Adipocyte (in vitro differentiated cells): Measurements from ENCODE around the gene CXorf38.
"Not testable (repeated sequence)": the region's sequence is repeated elsewhere in the genome, so short reads cannot be mapped to it uniquely, and the experiment has no call there.

Source experiments
- DNase-seq: peaks from one replicate; pipeline ENCODE4 v3.0.0-alpha.2; 2015; ENCODE audit warnings: low read depth
- H3K27me3 ChIP-seq: replicated peaks from 2 replicates; pipeline ENCODE4 v1.7.0; 2013; ENCODE audit warnings: mild to moderate bottlenecking, low read length, moderate library complexity; ENCODE audit not compliant: control insufficient read depth, insufficient read depth
- H3K36me3 ChIP-seq: 2 replicates; pipeline ENCODE4 v1.7.0; 2013; ENCODE audit warnings: low read length, mild to moderate bottlenecking, moderate library complexity; ENCODE audit not compliant: control insufficient read depth, insufficient read depth, severe bottlenecking
- H3K4me1 ChIP-seq: 2 replicates; pipeline ENCODE4 v1.7.0; 2013; ENCODE audit warnings: mild to moderate bottlenecking, low read length, moderate library complexity; ENCODE audit not compliant: control insufficient read depth, insufficient read depth
- H3K4me3 ChIP-seq: 2 replicates; pipeline ENCODE4 v1.7.0; 2013; ENCODE audit warnings: mild to moderate bottlenecking, low read length, moderate library complexity
- H3K9ac ChIP-seq: 2 replicates; pipeline ENCODE4 v1.7.0; 2013; ENCODE audit warnings: mild to moderate bottlenecking, low read length, moderate library complexity
- H3K9me3 ChIP-seq: 2 replicates; pipeline ENCODE4 v1.7.0; 2013; ENCODE audit warnings: mild to moderate bottlenecking, low read length, moderate library complexity; ENCODE audit not compliant: control insufficient read depth

The CXorf38 gene

GRCh38 chrX:40625294-40625693 is 22.1 kb downstream of the CXorf38 start:
- DNase-seq = no peak
- H3K4me3 ChIP-seq = no peak overlapping the region
- H3K27me3 ChIP-seq = peaks cover 21% of the 10 kb centered on the region
- H3K36me3 ChIP-seq = peaks cover 26% of the 10 kb centered on the region
- H3K4me1 ChIP-seq = peaks cover 10% of the 10 kb centered on the region
- no peaks in the 10 kb centered on the region for H3K9me3 ChIP-seq
- H3K9ac ChIP-seq = no peak overlapping the region

GRCh38 chrX:40623665-40624064 is 23.7 kb downstream of the CXorf38 start:
- Histone ChIP-seq H3K9ac (no peak overlapping the region), H3K9me3 (no peaks in the 10 kb centered on the region), H3K27me3 (peaks cover 21% of the 10 kb centered on the region), H3K4me1 (peaks cover 7% of the 10 kb centered on the region), H3K36me3 (peaks cover 12% of the 10 kb centered on the region), H3K4me3 (no peak overlapping the region)
- no peak for DNase-seq

DNA sequence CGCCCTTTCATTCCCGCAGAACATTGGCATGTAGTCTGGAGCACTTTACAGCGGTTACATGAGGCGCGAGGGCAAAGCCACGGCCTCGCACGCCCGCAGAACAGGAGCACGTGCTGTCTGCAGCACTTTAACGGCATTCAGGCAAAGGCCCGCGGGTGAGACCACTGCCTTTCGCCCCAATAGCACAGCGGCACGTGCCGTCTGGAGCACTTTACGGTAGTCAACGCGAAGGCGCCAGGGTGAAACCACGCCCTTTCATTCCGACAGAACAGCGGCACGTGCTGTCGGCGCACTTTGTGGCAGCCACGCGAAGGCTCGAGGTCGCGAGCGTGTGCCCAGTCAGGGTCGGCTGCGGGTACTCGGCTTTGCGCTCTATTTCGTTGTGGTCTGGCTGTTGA is 24.2 kb downstream of the CXorf38 start, which contains the start of gene MPC1L:
TSS of gene MPC1L (plus strand) at position 290 of the 398 bp plus-strand sequence. CDS start 138 bp downstream, outside the sequence.
- Histone ChIP-seq H3K4me3 (no peak within 1 kb of the TSS), H3K4me1 (peaks cover 3% of the 10 kb centered on the region), H3K27me3 (peaks cover 22% of the 10 kb centered on the region), H3K9ac (no peak within 1 kb of the TSS), H3K36me3 (peaks cover 9% of the 10 kb centered on the region), H3K9me3 (no peaks in the 10 kb centered on the region)
- DNase-seq = no peak

- H3K4me1 ChIP-seq = peaks cover 3% of the 10 kb centered on the region
- H3K4me3 ChIP-seq = no peak overlapping the region
- H3K36me3 ChIP-seq = peaks cover 4% of the 10 kb centered on the region
- peaks cover 27% of the 10 kb centered on the region for H3K27me3 ChIP-seq
- no peaks in the 10 kb centered on the region for H3K9me3 ChIP-seq
- DNase-seq = no peak
- H3K9ac ChIP-seq = no peak overlapping the region
Measured at GRCh38 chrX:40622479-40623138, 24.8 kb downstream of the CXorf38 start.

DNA sequence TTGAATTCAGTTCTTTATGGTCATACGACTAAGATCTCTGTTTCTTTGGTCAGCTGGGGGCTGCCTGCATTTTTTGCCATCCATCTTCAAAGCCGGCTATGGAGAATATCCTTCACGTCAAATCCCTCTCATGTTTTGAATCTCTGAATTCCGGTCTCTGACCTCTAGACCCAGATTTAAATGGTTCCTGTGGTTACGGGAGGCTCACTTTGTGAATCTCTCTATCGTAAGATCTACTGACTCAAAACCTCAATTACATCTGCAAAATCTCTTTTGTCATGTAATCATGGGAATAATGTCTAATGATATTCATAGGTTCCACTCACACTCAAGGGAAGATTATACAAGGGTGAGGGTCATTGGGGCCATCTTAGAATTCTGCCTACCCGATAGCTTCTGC is 29.8 kb downstream of the CXorf38 start:
- no peak for DNase-seq
- H3K9ac ChIP-seq = no peak overlapping the region
- H3K27me3 ChIP-seq = peaks cover 23% of the 10 kb centered on the region
- H3K36me3 ChIP-seq = no peaks in the 10 kb centered on the region
- H3K4me3 ChIP-seq = no peak overlapping the region
- no peaks in the 10 kb centered on the region for H3K4me1 ChIP-seq
- no peaks in the 10 kb centered on the region for H3K9me3 ChIP-seq

- no peak for DNase-seq
- Histone ChIP-seq H3K36me3 (no peaks in the 10 kb centered on the region), H3K4me1 (no peaks in the 10 kb centered on the region), H3K27me3 (peaks cover 12% of the 10 kb centered on the region), H3K9ac (no peak overlapping the region), H3K9me3 (no peaks in the 10 kb centered on the region), H3K4me3 (no peak overlapping the region)
Measured at GRCh38 chrX:40615976-40616375, 31.4 kb downstream of the CXorf38 start.

DNA sequence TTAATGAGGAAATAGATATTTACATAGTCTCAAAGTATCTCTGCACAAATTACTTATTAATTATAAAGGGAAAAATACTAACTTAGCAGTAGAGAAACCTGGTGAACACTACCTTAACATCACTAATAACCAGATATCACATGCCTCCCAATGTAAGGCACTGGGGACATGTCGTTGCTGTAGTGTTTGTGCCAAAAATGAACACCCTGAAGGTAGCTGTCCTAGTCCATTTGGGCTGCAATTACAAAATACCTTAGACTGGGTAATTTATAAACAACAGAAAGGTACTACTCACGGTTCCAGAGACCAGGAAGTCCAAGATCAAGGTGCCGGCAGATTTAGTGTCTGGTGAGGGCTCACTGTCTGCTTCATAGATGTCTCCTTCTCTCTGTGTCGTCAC is 34.9 kb downstream of the CXorf38 start:
- Histone ChIP-seq H3K27me3 (peaks cover 13% of the 10 kb centered on the region), H3K9me3 (no peaks in the 10 kb centered on the region), H3K4me3 (no peak overlapping the region), H3K36me3 (no peaks in the 10 kb centered on the region), H3K4me1 (no peaks in the 10 kb centered on the region), H3K9ac (no peak overlapping the region)
- no peak for DNase-seq

DNA sequence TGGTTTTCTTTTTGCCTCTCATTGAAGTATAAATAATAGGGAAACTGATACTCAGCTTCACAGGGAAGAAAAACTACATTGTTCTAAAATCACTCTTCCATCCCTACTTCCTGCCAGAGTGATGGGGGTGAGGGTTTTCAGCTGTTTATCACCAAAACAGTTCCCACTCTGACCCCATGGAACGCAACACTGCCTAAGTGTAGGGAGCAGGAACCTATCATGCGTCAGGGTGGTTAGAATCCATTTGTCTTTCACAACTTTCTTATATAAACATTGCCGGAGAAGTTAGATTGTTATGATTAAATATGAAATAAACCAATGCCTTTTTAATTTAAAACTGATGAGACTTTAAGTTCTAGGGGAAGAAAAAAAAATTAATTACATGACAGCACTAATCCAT is 40.0 kb downstream of the CXorf38 start:
- Histone ChIP-seq H3K27me3 (peaks cover 15% of the 10 kb centered on the region), H3K9ac (no peak overlapping the region), H3K4me1 (no peaks in the 10 kb centered on the region), H3K36me3 (peaks cover 18% of the 10 kb centered on the region), H3K9me3 (no peaks in the 10 kb centered on the region), H3K4me3 (no peak overlapping the region)
- DNase-seq = no peak

DNA sequence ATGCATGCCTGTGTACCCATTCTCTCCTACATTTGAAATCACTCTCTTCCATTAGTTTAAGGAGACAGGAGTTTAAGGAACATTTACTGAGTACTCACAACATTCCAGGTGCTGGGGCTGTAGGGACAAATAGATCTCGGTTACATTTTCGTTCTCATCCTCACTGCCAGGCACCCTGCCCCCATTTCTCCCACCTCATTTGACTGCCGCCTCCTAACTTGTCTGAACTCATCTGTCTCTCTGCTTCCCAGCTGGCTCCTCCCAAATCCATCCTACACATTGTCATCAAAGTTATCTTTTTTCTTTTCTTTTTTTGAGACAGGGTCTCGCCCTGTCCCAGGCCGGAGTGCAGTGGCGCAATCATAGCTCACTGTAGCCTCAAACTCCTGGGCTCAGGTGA is 43.9 kb downstream of the CXorf38 start:
- Histone ChIP-seq H3K36me3 (peaks cover 46% of the 10 kb centered on the region), H3K27me3 (peaks cover 14% of the 10 kb centered on the region)
- no peak for DNase-seq

DNA sequence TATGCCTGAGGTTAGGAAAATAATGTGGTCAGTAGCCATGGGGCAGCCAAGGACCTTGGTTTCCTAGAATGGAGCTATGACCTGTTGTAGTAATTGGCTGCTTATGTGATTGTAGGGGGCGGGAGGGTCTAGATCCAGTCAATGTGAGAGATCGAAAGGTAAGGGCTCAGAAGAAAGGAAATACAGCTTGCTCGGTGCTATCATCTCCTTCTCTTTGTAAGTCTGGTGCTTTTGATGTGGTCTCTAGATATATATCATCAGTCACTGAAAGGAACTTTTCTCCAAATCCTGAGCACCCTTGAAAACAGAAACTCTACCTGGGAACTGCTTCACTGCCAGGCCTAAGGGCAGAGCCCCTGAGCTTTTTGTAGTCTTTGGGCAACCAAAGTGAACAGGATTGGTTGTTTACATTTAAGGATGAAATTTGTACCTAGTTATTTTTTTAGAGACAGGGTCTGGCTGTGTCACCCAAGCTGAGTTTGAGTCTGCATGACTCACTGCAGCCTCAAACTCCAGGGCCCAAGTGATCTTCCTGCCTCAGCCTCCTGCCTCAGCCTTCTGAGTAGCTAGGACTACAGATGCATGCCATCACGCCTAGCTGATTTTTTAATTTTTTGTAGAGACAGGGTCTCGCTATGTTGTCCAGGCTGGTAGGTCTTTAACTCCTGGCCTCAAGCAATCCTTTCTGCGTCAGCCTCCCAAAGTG is 57.6 kb downstream of the CXorf38 start:
- not testable (repeated sequence) for H3K4me1 ChIP-seq, H3K9me3 ChIP-seq, DNase-seq, H3K9ac ChIP-seq, H3K4me3 ChIP-seq
- H3K36me3 ChIP-seq = peaks cover 21% of the 10 kb centered on the region
- H3K27me3 ChIP-seq = peaks cover 15% of the 10 kb centered on the region

More for the DNA sequence above, 43.9 kb downstream of the CXorf38 start:
- no peak overlapping the region for H3K9ac ChIP-seq
- H3K4me1 ChIP-seq = no peaks in the 10 kb centered on the region
- no peaks in the 10 kb centered on the region for H3K9me3 ChIP-seq
- H3K4me3 ChIP-seq = no peak overlapping the region

GRCh38 chrX:40587623-40588022 is 59.7 kb downstream of the CXorf38 start:
- DNase-seq, H3K9me3 ChIP-seq, H3K4me3 ChIP-seq: not testable (repeated sequence)

More at GRCh38 chrX:40587623-40588022, 59.7 kb downstream of the CXorf38 start:
- peaks cover 19% of the 10 kb centered on the region for H3K27me3 ChIP-seq
- H3K36me3 ChIP-seq = peaks cover 21% of the 10 kb centered on the region
- not testable (repeated sequence) for H3K9ac ChIP-seq, H3K4me1 ChIP-seq
